HCT116 (cell line): ENCODE measurements around the gene TEX48.

Experiments used
- CBX3 ChIP-seq: IDR thresholded peaks from 2 replicates; pipeline ENCODE4 v1.6.1; 2012; ENCODE audit warnings: low read depth
- CTCF ChIP-seq, 3 experiments: fragments of 200-600 bp in 1 of 3; sonication (generic) in 1 of 3; IDR thresholded peaks in 2 of 3; conservative IDR thresholded peaks in 1 of 3; 2 replicates each; pipeline ENCODE4 v1.5.1; 2012 to 2017; ENCODE audit warnings: low read depth in 2 of 3, low read length in 2 of 3, antibody characterized with exemption in 1 of 3, borderline replicate concordance in 1 of 3, control low read depth in 1 of 3, mild to moderate bottlenecking in 1 of 3, mixed read lengths in 1 of 3, mixed run types in 1 of 3, moderate library complexity in 1 of 3; ENCODE audit not compliant: insufficient read depth in 1 of 3
- EZH2 ChIP-seq: fragments of 200-600 bp; sonication (generic); IDR thresholded peaks from 2 replicates; pipeline ENCODE4 v1.6.1; 2017; ENCODE audit warnings: antibody characterized with exemption, mixed run types
- EZH2phosphoT487 ChIP-seq: fragments of 200-600 bp; IDR thresholded peaks from 2 replicates; pipeline ENCODE4 v1.6.1; 2018; ENCODE audit warnings: antibody characterized with exemption, borderline replicate concordance
- FOSL1 ChIP-seq: IDR thresholded peaks from 2 replicates; pipeline ENCODE4 v1.6.1; 2012; ENCODE audit warnings: low read depth
- POLR2A ChIP-seq: IDR thresholded peaks from 2 replicates; pipeline ENCODE4 v1.7.0; 2011; ENCODE audit warnings: borderline replicate concordance; ENCODE audit not compliant: insufficient read depth, insufficient read length; ENCODE audit errors: extremely low read depth
- POLR2AphosphoS5 ChIP-seq: IDR thresholded peaks from 2 replicates; pipeline ENCODE4 v1.6.1; 2011; ENCODE audit warnings: mild to moderate bottlenecking, low read depth, low read length, moderate library complexity
- RAD21 ChIP-seq: IDR thresholded peaks from 2 replicates; pipeline ENCODE4 v1.6.1; 2012; ENCODE audit warnings: low read depth, mild to moderate bottlenecking
- REST ChIP-seq: IDR thresholded peaks from 2 replicates; pipeline ENCODE4 v1.6.1; 2012; ENCODE audit warnings: low read depth
- SIN3A ChIP-seq: IDR thresholded peaks from 2 replicates; pipeline ENCODE4 v1.6.1; 2012; ENCODE audit warnings: low read depth
- SP1 ChIP-seq: IDR thresholded peaks from 2 replicates; pipeline ENCODE4 v1.6.1; 2012; ENCODE audit warnings: low read depth
- SRF ChIP-seq: IDR thresholded peaks from 2 replicates; pipeline ENCODE4 v1.6.1; 2012; ENCODE audit warnings: low read depth
- ZBTB33 ChIP-seq: IDR thresholded peaks from 2 replicates; pipeline ENCODE4 v1.6.1; 2011; ENCODE audit warnings: mild to moderate bottlenecking, low read length, moderate library complexity; ENCODE audit not compliant: insufficient replicate concordance; ENCODE audit errors: extremely low read depth

DNA sequence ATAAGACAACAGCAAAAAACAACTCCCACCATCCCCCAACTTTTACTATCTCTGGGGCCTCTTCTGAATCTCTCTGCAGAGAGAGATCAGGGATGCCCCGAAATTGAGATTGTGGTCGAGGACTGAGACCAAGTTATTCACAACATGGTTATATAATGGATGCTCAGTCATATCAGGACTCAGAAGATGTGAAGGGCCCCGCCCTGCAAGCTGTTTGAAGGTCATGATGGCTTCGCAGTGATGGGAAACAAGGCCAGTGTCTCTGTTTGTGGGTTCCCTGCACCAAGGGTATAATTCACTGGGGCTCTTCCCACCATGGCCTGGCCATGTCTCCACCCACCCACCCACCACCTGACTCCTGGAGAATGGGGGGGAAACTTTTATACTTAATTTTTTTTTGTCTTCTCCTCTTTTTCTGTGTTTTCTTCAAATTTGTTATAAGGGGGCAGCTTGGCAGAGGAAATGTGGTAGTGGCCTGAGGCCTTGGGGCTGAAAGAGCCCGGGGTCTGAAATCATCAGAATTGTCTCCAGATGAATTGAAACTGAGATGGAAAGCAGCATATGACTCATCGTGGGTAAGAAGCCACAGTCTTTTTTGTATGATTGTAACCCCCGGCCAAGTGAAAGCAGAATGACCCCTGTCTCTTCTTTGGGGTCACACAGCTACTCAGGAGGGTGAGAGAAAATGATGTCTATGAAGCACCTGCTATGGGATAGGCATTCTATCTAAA is 15.0 kb upstream of the TEX48 start:
- TF ChIP-seq CTCF (IDR thresholded peaks at IDR 0.05 in 2 of 3, conservative IDR thresholded peaks at IDR 0.05 in 1 of 3; ENCODE audit: borderline replicate concordance in 1 of 3, insufficient read depth in 1 of 3, low read depth in 2 of 3, low read length in 2 of 3) (no peak), ZBTB33 (no peak), SIN3A (no peak), POLR2A (no peak), EZH2phosphoT487 (no peak), RAD21 (no peak), POLR2AphosphoS5 (no peak), EZH2 (no peak), SP1 (no peak), FOSL1 (no peak), REST (no peak), SRF (no peak), CBX3 (no peak)
